ENCODE results near the gene ARID3B. TPM values are rescaled to one million over a fixed set of nuclear protein-coding genes. Genes with fewer than 3 reads are reported as not detected.

The ARID3B gene
- total and polyA plus RNA-seq, 2 of the 4 experiments (the other 2 are of a cell fraction) = 2.5 to 5.0 TPM

- ChIA-PET POLR2A (ENCODE audit: unreplicated experiment) (no interaction called here), CTCF (no interaction called here)
- Histone ChIP-seq H3K79me1 (ENCODE audit: low read depth in 1 of 2, low read length in 2 of 2) (no peaks in the 10 kb centered on the region; a peak in 1 of 4 replicates), H4K8ac (ENCODE audit: low read depth in 2 of 2, low read length in 2 of 2) (no peak overlapping the region), H3K4ac (ENCODE audit: low read depth, low read length) (no peak overlapping the region), H3K4me2 (ENCODE audit: low read depth, low read length) (no peak overlapping the region), H3K56ac (ENCODE audit: extremely low read depth, insufficient read depth, low read length) (no peak overlapping the region), H2BK20ac (ENCODE audit: low read depth, low read length) (no peak overlapping the region), H4K5ac (ENCODE audit: low read depth, low read length) (no peak overlapping the region), H3K36me3 (ENCODE audit: control insufficient read depth, insufficient read depth, low read length) (no peaks in the 10 kb centered on the region), H3K18ac (ENCODE audit: low read depth, low read length) (no peak overlapping the region), H3K4me1 (ENCODE audit: control insufficient read depth, insufficient read depth, low read length) (peaks cover 6% of the 10 kb centered on the region; the same call in 1 of the 2 replicates), H4K20me1 (ENCODE audit: insufficient read depth, low read length) (no peaks in the 10 kb centered on the region), H3K14ac (replicated peaks; ENCODE audit: low read depth, low read length) (no peak overlapping the region), H3K9me3 (ENCODE audit: control insufficient read depth, insufficient read depth, low read length) (no peaks in the 10 kb centered on the region), H3K27ac (ENCODE audit: insufficient read depth, low read length) (no peak overlapping the region), H3K27me3 (ENCODE audit: control insufficient read depth, insufficient read depth, low read length) (no peaks in the 10 kb centered on the region), H2BK15ac (ENCODE audit: low read depth, low read length) (no peak overlapping the region), H2AK9ac (replicated peaks; ENCODE audit: low read depth, low read length, poor library complexity) (no peak overlapping the region), H2AFZ (replicated peaks; ENCODE audit: low read length, poor library complexity) (no peak overlapping the region), H3K9ac (ENCODE audit: low read depth, low read length) (no peak overlapping the region), H3K4me3 (ENCODE audit: insufficient read depth, low read depth, low read length) (no peak overlapping the region), H2AK5ac (ENCODE audit: low read depth, low read length) (no peak overlapping the region), H3K23ac (ENCODE audit: low read depth, low read length) (no peak overlapping the region), H2BK5ac (ENCODE audit: low read depth, low read length, poor library complexity, severe bottlenecking) (no peak overlapping the region), H2BK120ac (ENCODE audit: low read depth, low read length) (no peak overlapping the region), H3K9me1 (ENCODE audit: insufficient read depth, low read length) (no peaks in the 10 kb centered on the region), H4K91ac (ENCODE audit: insufficient read depth, low read depth, low read length) (no peak overlapping the region)
- no peak for TF ChIP-seq POLR2A (IDR thresholded peaks at IDR 0.05; ENCODE audit: low read depth, low read length)
- TF ChIP-seq RFX5 (IDR thresholded peaks at IDR 0.05; ENCODE audit: low read depth, low read length) = no peak
- no peak for TF ChIP-seq RCOR1 (IDR thresholded peaks at IDR 0.05; ENCODE audit: insufficient replicate concordance, low read length)
- no peak for TF ChIP-seq MAFK (IDR thresholded peaks at IDR 0.05; ENCODE audit: low read depth, low read length)
- TF ChIP-seq USF2 (IDR thresholded peaks at IDR 0.05; ENCODE audit: low read depth, low read length) = no peak
- TF ChIP-seq NFE2L2 (IDR thresholded peaks at IDR 0.05; ENCODE audit: low read depth, low read length) = no peak
- TF ChIP-seq BHLHE40 (IDR thresholded peaks at IDR 0.05; ENCODE audit: low read depth, low read length) = no peak
- no peak for TF ChIP-seq ELK1 (IDR thresholded peaks at IDR 0.05; ENCODE audit: borderline replicate concordance, low read depth, low read length)
- no peak for TF ChIP-seq MXI1 (IDR thresholded peaks at IDR 0.05; ENCODE audit: borderline replicate concordance, low read depth, low read length)
- no peak for TF ChIP-seq CTCF (conservative IDR thresholded peaks at IDR 0.05; ENCODE audit: low read depth, low read length)
- no peak for TF ChIP-seq FOS (IDR thresholded peaks at IDR 0.05; ENCODE audit: low read depth, low read length)
- TF ChIP-seq RAD21 (IDR thresholded peaks at IDR 0.05; ENCODE audit: low read length) = no peak
- no peak for TF ChIP-seq CEBPB (IDR thresholded peaks at IDR 0.05; ENCODE audit: low read depth, low read length)
- no peak for TF ChIP-seq MAZ (IDR thresholded peaks at IDR 0.05; ENCODE audit: borderline replicate concordance, low read depth, low read length)
- no peak for TF ChIP-seq CHD1 (IDR thresholded peaks at IDR 0.05; ENCODE audit: low read depth, low read length)
- no peak for TF ChIP-seq SMC3 (IDR thresholded peaks at IDR 0.05; ENCODE audit: low read depth, low read length)
- no peak for DNase-seq
- BruUV-seq (replicated peaks) = no TSS peak
- in situ Hi-C loops (cut with MboI; ENCODE audit: low sequenced_read_pairs) (no loop called here), intact Hi-C loops (cut with micrococcal nuclease) (no loop called here), dilution Hi-C loops (cut with HindIII; ENCODE audit: low sequenced_read_pairs, unreplicated experiment) (no loop called here)
- no peak for ATAC-seq (ENCODE audit: low read depth)
Measured at GRCh38 chr15:74517096-74517495, 23.9 kb upstream of the ARID3B start.

Data from IMR-90 (cell line).